Measurements from ENCODE around the gene HAUS1. TPM values are rescaled to one million over a fixed set of nuclear protein-coding genes. Genes with fewer than 3 reads are reported as not detected.
"Not testable (repeated sequence)": the region's sequence is repeated elsewhere in the genome, so short reads cannot be mapped to it uniquely, and the experiment has no call there.

Gene HAUS1
- total and polyA plus RNA-seq, 4 donors = 15.0 to 18.9 (median 16.5) TPM

GRCh38 chr18:46079336-46079735, 24.8 kb upstream of the HAUS1 start:
- Histone ChIP-seq H3K27ac (ENCODE audit: low read depth in 1 of 2, low read length in 2 of 2) (no peak overlapping the region), H3K4me1 (ENCODE audit: control insufficient read depth in 1 of 2, insufficient read depth in 2 of 2, low read length in 2 of 2) (no peaks in the 10 kb centered on the region), H3K36me3 (ENCODE audit: control insufficient read depth in 1 of 2, insufficient read depth in 2 of 2, low read length in 1 of 2) (no peaks in the 10 kb centered on the region), H3K4me3 (ENCODE audit: low read length in 2 of 2) (no peak overlapping the region), H3K27me3 (ENCODE audit: control insufficient read depth in 1 of 2, insufficient read depth in 2 of 2, low read length in 1 of 2) (no peaks in the 10 kb centered on the region), H3K9me3 (ENCODE audit: control insufficient read depth, low read length) (no peaks in the 10 kb centered on the region)
- DNase-seq (no peak), ATAC-seq (ENCODE audit: low FRiP score) (no peak)
- intact Hi-C loops (cut with DNase I) = loop anchor here (10.0 kb wide), 1 partner anchor 415 kb away; no protein-coding TSS in a partner anchor

GRCh38 chr18:46080156-46080555, 24.0 kb upstream of the HAUS1 start:
- Histone ChIP-seq H3K9me3 (ENCODE audit: control insufficient read depth, low read length) (no peaks in the 10 kb centered on the region), H3K4me3 (ENCODE audit: low read length in 2 of 2) (no peak overlapping the region), H3K36me3 (ENCODE audit: control insufficient read depth in 1 of 2, insufficient read depth in 2 of 2, low read length in 1 of 2) (no peaks in the 10 kb centered on the region), H3K4me1 (ENCODE audit: control insufficient read depth in 1 of 2, insufficient read depth in 2 of 2, low read length in 2 of 2) (no peaks in the 10 kb centered on the region), H3K27ac (ENCODE audit: low read depth in 1 of 2, low read length in 2 of 2) (no peak overlapping the region), H3K27me3 (ENCODE audit: control insufficient read depth in 1 of 2, insufficient read depth in 2 of 2, low read length in 1 of 2) (no peaks in the 10 kb centered on the region)
- 80 to 81% methylated on average over 1 of the region's 1 CpG for WGBS, 2 donors
- intact Hi-C loops (cut with DNase I) = no loop called here
- no peak for DNase-seq
- ATAC-seq (ENCODE audit: low FRiP score) = no peak

DNA sequence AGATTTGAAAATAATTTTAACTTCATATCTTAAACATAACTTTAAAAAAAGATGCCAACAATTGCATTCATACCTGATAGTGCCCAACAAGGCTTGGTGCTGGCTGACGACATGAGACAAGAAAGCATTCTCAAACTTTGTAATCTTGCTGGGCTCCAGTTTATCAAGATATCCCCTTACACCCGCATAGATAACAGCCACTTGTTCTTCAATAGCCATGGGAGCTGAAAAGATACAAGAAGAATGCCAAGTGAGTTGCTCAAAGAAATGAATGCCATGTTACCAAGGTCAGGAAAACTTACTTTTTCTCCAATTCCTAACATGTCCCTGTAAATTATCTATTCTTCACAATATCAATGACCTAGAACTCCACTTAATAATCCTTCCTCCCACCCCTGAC, 19.8 kb upstream of the HAUS1 start:
- ATAC-seq (ENCODE audit: low FRiP score) (no peak), DNase-seq (no peak)
- H3K27me3 ChIP-seq (ENCODE audit: control insufficient read depth in 1 of 2, insufficient read depth in 2 of 2, low read length in 1 of 2) = no peaks in the 10 kb centered on the region
- intact Hi-C loops (cut with DNase I) = no loop called here
- no peaks in the 10 kb centered on the region for H3K4me1 ChIP-seq (ENCODE audit: control insufficient read depth in 1 of 2, insufficient read depth in 2 of 2, low read length in 2 of 2)
- no peak overlapping the region for H3K4me3 ChIP-seq (ENCODE audit: low read length in 2 of 2)
- no peak overlapping the region for H3K27ac ChIP-seq (ENCODE audit: low read depth in 1 of 2, low read length in 2 of 2)
- H3K9me3 ChIP-seq (ENCODE audit: control insufficient read depth, low read length) = no peaks in the 10 kb centered on the region
- 48 to 60% methylated on average over 2 of the region's 2 CpGs for WGBS, 2 donors
- peaks cover 3 to 8% of the 10 kb centered on the region in 2 donors for H3K36me3 ChIP-seq (ENCODE audit: control insufficient read depth in 1 of 2, insufficient read depth in 2 of 2, low read length in 1 of 2)

- H3K27me3 ChIP-seq (ENCODE audit: control insufficient read depth in 1 of 2, insufficient read depth in 2 of 2, low read length in 1 of 2); H3K27ac ChIP-seq (ENCODE audit: low read depth in 1 of 2, low read length in 2 of 2); H3K4me1 ChIP-seq (ENCODE audit: control insufficient read depth in 1 of 2, insufficient read depth in 2 of 2, low read length in 2 of 2); intact Hi-C loops (cut with DNase I); DNase-seq; ATAC-seq (ENCODE audit: low FRiP score); H3K4me3 ChIP-seq (ENCODE audit: low read length in 2 of 2); H3K9me3 ChIP-seq (ENCODE audit: control insufficient read depth, low read length): not testable (repeated sequence)
- H3K36me3 ChIP-seq (ENCODE audit: control insufficient read depth in 1 of 2, insufficient read depth in 2 of 2, low read length in 1 of 2) = peaks cover 3 to 11% of the 10 kb centered on the region in 2 donors
- WGBS, 2 donors = 89 to 95% methylated on average over 8 of the region's 8 CpGs
Observed at GRCh38 chr18:46088501-46088900, 15.7 kb upstream of the HAUS1 start.

- DNase-seq (no peak), ATAC-seq (ENCODE audit: low FRiP score) (no peak)
- no peaks in the 10 kb centered on the region for H3K9me3 ChIP-seq (ENCODE audit: control insufficient read depth, low read length)
- no peak overlapping the region for H3K27ac ChIP-seq (ENCODE audit: low read depth in 1 of 2, low read length in 2 of 2)
- no peaks in the 10 kb centered on the region for H3K27me3 ChIP-seq (ENCODE audit: control insufficient read depth in 1 of 2, insufficient read depth in 2 of 2, low read length in 1 of 2)
- WGBS, 2 donors = 96 to 97% methylated on average over 10 of the region's 10 CpGs
- H3K36me3 ChIP-seq (ENCODE audit: control insufficient read depth in 1 of 2, insufficient read depth in 2 of 2, low read length in 1 of 2) = no peaks in the 10 kb centered on the region
- intact Hi-C loops (cut with DNase I) = no loop called here
- H3K4me3 ChIP-seq (ENCODE audit: low read length in 2 of 2) = no peak overlapping the region
- H3K4me1 ChIP-seq (ENCODE audit: control insufficient read depth in 1 of 2, insufficient read depth in 2 of 2, low read length in 2 of 2) = peaks cover 0 to 1% of the 10 kb centered on the region in 2 donors
Observed at GRCh38 chr18:46095532-46095931, 8.7 kb upstream of the HAUS1 start.

DNA sequence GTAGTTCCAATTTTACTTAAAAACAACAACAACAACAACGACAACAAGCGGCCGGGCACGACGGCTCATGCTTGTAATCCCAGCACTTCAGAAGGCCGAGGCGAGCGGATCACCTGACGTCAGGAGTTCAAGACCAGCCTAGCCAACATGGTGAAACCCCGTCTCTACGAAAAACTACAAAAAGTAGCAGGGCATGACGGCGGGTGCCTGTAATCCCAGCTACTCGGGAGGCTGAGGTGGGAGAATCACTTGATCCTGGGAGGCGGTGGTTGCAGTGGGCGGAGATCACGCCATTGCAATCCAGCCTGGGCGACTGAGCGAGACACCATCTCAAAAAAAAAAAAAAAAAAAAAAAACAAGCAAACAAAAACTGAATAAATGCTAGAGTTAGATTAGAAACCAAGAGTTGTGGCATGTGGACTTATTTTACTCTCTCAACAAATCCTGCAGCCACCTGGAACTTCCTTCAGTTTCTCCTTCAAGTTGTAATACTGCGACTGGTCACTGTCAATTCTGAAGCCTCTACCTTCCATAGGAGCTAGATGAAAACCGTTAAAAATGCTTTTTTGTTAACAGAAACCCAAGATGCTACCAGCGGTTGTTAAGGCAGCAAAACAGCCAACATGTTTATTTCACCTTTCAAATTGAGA, 7.4 kb upstream of the HAUS1 start:
- no peak for ATAC-seq (ENCODE audit: low FRiP score)
- Histone ChIP-seq H3K4me1 (ENCODE audit: control insufficient read depth in 1 of 2, insufficient read depth in 2 of 2, low read length in 2 of 2) (peaks cover 0 to 1% of the 10 kb centered on the region in 2 donors), H3K9me3 (ENCODE audit: control insufficient read depth, low read length) (no peaks in the 10 kb centered on the region), H3K27me3 (ENCODE audit: control insufficient read depth in 1 of 2, insufficient read depth in 2 of 2, low read length in 1 of 2) (no peaks in the 10 kb centered on the region), H3K36me3 (ENCODE audit: control insufficient read depth in 1 of 2, insufficient read depth in 2 of 2, low read length in 1 of 2) (no peaks in the 10 kb centered on the region), H3K4me3 (ENCODE audit: low read length in 2 of 2) (peak overlapping the region; percentile 14 to 72), H3K27ac (ENCODE audit: low read depth in 1 of 2, low read length in 2 of 2) (peak overlapping the region in 1 of 2 donors; percentile 18)
- intact Hi-C loops (cut with DNase I) = no loop called here
- WGBS, 2 donors = 51 to 59% methylated on average over 22 of the region's 22 CpGs
- no peak for DNase-seq

DNA sequence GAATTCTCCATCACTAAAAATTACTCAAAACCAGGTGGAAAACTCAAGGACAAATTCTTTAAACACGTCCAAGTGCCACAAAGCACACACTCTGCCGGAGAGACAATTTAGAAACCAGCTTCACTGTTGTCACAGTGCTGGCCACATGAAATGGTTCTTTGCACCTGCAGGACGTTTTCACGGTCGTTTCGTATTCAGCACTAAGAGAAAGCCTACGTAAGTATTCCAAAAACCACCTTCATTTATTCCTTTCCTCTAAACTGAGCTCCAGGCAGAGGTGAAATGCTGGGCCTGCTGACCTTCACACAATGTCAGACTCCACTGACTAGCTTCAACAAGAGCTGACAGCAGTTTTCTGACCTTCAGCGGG, 6.8 kb upstream of the HAUS1 start:
- H3K27ac ChIP-seq (ENCODE audit: low read depth in 1 of 2, low read length in 2 of 2) = peak overlapping the region in 1 of 2 donors; percentile 74

DNA sequence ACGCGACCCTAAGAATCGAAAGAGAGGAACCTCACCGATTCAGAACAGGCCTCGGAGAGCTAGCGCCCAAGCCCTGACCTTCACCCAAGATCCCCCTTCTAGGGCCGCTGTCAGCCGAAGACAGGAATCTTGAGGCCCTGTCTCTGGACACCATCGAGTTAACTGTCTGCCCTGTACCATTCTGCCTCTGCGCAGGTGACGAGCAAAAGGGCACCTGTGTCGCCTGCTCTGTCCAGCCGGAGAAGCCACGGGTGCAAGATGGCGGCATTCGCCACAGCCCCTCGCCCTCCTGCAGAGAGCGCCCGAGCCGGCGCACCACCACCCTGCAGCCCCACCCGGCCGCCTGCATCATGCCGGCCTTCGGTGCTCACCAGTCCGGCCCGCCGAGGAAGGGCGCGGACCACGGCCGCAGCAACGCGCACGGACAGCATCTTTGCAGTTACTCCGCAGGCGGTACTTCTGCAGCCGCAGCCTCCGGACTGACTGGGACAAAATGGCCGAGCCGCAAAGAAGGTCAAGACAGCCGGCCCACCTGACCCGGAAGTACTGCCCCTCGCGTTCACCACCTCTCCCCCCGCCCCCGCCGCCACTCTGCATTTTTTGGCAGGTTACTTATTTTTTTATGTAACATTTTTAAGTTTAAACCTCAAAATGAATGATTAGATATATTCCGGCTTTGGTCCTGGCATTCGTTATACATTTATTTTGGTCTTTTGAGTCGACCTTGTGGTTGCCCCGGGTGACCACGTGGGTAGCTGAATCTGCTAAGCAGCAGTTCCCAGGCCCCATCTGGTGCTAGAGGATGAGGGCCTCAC, 6.2 kb upstream of the HAUS1 start, which contains the start of gene ATP5F1A:
Gene ATP5F1A, minus strand, starts transcription at position 496 of the 815 bp plus-strand sequence. Its CDS starts 65 bp downstream, at position 431.
- Histone ChIP-seq H3K36me3 (ENCODE audit: control insufficient read depth in 1 of 2, insufficient read depth in 2 of 2, low read length in 1 of 2) (no peaks in the 10 kb centered on the region), H3K27ac (ENCODE audit: low read depth in 1 of 2, low read length in 2 of 2) (peak within 1 kb of the TSS; percentile 18 to 74), H3K9me3 (ENCODE audit: control insufficient read depth, low read length) (no peaks in the 10 kb centered on the region), H3K4me1 (ENCODE audit: control insufficient read depth in 1 of 2, insufficient read depth in 2 of 2, low read length in 2 of 2) (peaks cover 0 to 1% of the 10 kb centered on the region in 2 donors), H3K27me3 (ENCODE audit: control insufficient read depth in 1 of 2, insufficient read depth in 2 of 2, low read length in 1 of 2) (no peaks in the 10 kb centered on the region), H3K4me3 (ENCODE audit: low read length in 2 of 2) (peak within 1 kb of the TSS; percentile 14 to 72)
- DNase-seq (peak; percentile 93 to 94), ATAC-seq (ENCODE audit: low FRiP score) (peak; percentile 96)
- intact Hi-C loops (cut with DNase I) = no loop called here
- WGBS, 2 donors = 0% methylated on average over 48 to 53 of the region's 53 CpGs

More for the DNA sequence above, 6.8 kb upstream of the HAUS1 start:
- peaks cover 0 to 1% of the 10 kb centered on the region in 2 donors for H3K4me1 ChIP-seq (ENCODE audit: control insufficient read depth in 1 of 2, insufficient read depth in 2 of 2, low read length in 2 of 2)
- DNase-seq (no peak), ATAC-seq (ENCODE audit: low FRiP score) (peak; percentile 21)
- peak overlapping the region; percentile 14 to 72 for H3K4me3 ChIP-seq (ENCODE audit: low read length in 2 of 2)
- WGBS, 2 donors = 0% methylated on average over 8 of the region's 8 CpGs
- no peaks in the 10 kb centered on the region for H3K27me3 ChIP-seq (ENCODE audit: control insufficient read depth in 1 of 2, insufficient read depth in 2 of 2, low read length in 1 of 2)
- H3K36me3 ChIP-seq (ENCODE audit: control insufficient read depth in 1 of 2, insufficient read depth in 2 of 2, low read length in 1 of 2) = no peaks in the 10 kb centered on the region
- intact Hi-C loops (cut with DNase I) = no loop called here
- no peaks in the 10 kb centered on the region for H3K9me3 ChIP-seq (ENCODE audit: control insufficient read depth, low read length)

GRCh38 chr18:46098616-46098933, 5.6 kb upstream of the HAUS1 start:
- H3K4me1 ChIP-seq (ENCODE audit: control insufficient read depth in 1 of 2, insufficient read depth in 2 of 2, low read length in 2 of 2) = peaks cover 0 to 1% of the 10 kb centered on the region in 2 donors
- no peak for DNase-seq
- WGBS, 2 donors = 14 to 17% methylated on average over 16 of the region's 16 CpGs
- ATAC-seq (ENCODE audit: low FRiP score) = no peak
- intact Hi-C loops (cut with DNase I) = no loop called here
- H3K9me3 ChIP-seq (ENCODE audit: control insufficient read depth, low read length) = no peaks in the 10 kb centered on the region
- H3K27ac ChIP-seq (ENCODE audit: low read depth in 1 of 2, low read length in 2 of 2) = peak overlapping the region in 1 of 2 donors; percentile 18
- no peaks in the 10 kb centered on the region for H3K27me3 ChIP-seq (ENCODE audit: control insufficient read depth in 1 of 2, insufficient read depth in 2 of 2, low read length in 1 of 2)
- no peak overlapping the region for H3K4me3 ChIP-seq (ENCODE audit: low read length in 2 of 2)
- H3K36me3 ChIP-seq (ENCODE audit: control insufficient read depth in 1 of 2, insufficient read depth in 2 of 2, low read length in 1 of 2) = no peaks in the 10 kb centered on the region

Data from aorta (tissue), 5 donors.